Cerebellar nuclear complex (tissue), 1 donor: ENCODE data around the gene GDF3.
"Not testable (repeated sequence)": the region's sequence is repeated elsewhere in the genome, so short reads cannot be mapped to it uniquely, and the experiment has no call there.

Experiments used
- DNase-seq, 2 experiments: peaks; one replicate each; lab custom pipeline; 2025; lab: John Stamatoyannopoulos, UW

GDF3 gene

DNA sequence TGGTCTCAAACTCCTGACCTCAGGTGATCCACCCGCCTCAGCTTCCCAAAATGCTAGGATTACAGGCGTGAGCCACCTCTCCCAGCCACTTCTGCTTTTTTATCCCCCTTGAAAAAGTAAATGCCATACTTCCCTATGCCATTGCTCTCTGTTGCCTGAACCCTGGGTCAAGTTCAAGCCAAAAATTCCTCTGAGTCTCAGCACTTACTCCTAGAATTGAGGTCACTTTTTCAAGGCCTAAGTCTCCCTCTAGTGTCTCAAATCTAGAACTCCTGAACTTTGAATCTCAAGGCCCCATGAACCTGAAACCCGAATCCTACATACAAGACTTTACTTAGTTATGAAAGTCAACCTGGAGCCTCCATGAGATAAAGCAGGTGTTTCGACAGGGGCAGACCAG lies 28.4 kb downstream of the GDF3 start:
- DNase-seq, result no peak

DNA sequence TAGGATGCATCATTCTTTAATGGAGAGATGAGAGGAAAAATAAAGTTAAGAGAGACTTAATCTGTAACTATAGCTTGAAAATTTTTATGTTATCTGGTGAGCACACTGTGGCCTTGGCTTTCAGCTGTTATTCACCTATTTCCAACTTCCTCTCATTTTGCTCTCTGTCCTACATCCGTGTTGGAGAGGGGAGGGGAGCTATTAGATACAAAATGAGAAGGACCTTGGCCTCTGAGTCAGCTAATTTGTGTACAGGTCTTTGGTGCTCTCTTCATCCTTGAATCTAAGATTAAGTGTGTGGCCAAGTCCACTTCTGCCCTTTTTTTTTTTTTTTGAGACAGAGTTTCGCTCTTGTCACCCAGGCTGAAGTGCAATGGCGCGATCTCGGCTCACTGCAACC lies 29.0 kb downstream of the GDF3 start:
- no peak for DNase-seq

DNA sequence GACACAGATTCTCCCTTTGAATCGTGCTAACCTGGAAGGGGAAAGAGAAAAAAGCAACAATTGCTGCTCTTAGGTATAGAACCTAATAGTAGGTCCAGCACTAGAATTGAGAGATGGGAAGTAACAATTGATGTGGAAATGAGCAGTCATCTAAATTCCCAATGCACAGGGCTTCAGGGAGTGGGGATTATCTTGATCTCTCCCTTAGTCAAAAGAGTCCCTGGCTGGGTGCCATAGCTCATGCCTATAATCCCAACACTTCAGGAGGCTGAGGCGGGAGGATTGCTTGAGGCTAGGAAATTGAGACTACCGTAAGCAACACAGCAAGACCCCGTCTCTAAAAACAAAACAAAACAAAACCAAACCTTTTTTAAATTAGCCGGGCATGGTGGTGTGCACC lies 33.8 kb downstream of the GDF3 start:
- no peak for DNase-seq

DNA sequence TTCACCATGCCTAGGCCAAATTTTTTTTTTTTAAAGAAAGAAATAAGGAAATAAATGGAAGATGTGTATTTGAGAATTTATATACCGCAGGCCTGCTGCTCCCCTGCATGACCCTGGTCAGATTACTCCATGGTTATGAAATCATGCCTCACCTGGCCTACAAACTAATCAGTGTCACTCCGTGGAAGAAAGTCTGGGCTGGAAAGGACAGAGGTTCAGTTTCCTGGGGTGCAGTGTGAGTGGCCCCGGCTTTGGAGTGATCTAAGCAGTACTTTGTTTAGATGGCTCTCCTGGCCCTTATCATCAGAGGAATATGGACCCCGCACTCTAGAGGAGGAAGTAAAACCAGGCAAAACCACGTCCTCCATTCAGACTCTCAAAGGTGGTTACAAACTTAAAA lies 39.5 kb downstream of the GDF3 start:
- DNase-seq, result no peak

DNA sequence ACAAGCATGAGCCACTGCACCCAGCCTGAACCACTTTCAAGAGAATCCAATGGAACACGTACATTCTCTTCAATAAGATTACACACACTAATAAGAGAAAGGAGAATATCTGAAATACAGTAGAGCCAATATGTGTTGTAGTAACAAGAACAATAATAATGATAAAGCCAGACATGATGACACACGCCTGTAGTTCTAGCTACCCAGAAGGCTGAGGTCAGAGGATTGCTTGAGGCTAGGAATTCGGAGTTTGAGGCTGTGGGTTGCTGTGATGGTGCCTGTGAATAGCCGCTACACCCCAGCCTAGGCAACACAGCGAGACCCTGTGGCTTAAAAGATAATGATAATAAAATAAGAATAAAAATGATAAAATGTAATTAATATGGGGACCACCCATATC lies 45.5 kb downstream of the GDF3 start:
- DNase-seq, result no peak

DNA sequence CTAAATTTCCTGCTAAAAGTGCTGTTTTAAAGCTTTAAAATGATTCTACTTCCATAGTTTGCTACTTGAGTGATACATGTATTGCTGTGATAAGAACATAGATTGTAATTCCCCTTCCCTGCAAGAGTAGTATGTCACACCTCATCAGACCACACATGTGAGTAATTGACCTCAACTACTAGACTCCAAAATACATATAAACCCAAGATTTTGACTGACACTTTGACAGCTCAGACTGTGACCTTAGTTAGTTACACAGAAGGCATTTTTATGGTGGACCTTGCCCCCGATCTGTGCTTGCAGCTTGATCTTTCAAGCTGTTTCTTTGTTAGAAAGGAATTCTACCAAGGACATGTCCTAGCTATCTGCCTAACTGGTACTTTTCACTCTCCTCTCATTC lies 48.5 kb downstream of the GDF3 start:
- no peak for DNase-seq

DNA sequence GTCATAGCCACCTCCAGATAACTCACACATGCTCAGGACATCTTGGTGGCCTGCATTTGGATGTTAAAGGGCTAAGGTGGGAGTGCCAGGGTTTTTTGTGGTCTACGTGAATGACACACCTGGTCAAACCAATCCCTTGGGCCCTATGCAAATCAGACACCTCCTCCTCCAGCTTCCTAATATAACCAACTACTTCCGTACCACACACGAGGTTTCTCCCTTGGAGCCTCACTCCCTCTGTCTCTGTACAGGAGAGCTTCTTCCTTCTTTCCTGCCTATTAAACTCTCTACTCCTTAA lies 49.4 kb downstream of the GDF3 start:
- no peak for DNase-seq

DNA sequence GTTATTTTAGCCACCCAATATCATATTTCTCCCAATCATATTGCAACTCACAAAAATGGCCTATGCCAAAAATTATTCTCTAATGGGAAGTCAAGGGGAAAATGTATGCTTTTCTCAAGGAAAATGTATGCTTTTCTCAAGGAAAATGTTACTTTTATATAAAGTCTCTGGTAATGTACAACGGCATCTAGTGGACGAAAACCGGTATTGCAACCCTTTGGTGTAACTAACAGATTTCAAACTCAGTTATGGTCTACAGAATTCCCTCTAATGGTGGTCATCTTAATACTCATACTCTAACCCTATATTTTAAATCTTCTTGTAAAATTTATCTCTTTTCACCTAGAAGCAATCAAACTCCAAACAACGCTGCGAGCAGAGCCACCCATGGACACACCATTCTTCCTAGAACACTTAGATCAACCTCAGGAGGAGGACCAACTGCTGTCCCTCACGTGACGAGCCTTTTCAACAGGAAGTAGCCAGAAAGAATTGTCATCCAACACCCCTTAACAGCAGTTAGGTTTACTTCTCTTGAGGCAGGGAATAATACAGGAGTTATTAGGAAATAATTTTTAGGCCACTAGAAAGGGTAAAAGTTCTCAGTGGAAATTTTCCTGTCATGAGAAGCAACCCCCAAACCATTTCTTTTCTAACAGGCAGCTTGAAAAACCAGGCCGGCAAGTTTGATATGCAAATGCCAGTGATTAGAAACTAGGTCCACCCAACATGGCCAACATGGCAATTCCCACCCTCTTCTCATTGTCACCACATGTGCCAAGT lies 50.0 kb downstream of the GDF3 start:
- no peak for DNase-seq

DNA sequence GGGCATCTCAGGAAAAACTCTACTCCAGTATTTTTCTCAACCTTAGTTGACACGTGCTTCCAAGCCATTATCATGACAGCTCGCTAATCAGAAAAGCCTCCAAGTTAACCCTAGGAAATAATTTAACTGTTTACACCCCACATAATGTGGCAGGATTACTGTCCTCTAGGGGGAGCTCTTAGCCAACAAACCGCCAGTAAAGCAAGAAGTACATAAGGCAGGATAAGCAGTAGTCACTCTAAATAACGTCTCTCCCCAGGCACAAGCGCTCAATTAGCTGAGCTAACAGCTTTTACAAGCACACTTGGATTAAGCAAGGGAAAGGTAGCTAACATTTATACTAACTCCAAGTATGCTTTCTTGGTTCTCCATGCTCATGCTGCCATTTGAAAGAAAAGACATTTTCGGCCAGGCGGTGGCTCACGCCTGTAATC lies 52.7 kb downstream of the GDF3 start:
- DNase-seq, result no peak

DNA sequence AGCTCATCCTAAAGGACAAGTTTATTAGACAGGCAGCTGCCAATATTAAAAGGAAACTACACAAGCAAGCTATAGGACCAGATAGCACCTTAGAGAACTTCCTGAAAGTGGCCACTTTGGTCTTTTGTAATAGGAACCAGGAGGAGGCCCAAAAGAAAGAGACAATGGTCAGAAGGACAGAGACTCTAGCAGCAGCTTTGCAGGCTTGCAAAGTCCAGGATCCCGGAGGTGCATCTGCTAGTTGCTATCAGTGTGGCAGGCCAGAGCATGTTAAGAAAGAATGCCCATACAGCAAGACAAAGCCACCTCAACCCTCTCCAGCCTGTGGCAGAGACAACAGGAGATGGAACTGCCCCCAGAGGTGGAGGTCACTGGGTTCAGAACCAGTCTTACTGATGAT lies 53.3 kb downstream of the GDF3 start:
- DNase-seq, result no peak

DNA sequence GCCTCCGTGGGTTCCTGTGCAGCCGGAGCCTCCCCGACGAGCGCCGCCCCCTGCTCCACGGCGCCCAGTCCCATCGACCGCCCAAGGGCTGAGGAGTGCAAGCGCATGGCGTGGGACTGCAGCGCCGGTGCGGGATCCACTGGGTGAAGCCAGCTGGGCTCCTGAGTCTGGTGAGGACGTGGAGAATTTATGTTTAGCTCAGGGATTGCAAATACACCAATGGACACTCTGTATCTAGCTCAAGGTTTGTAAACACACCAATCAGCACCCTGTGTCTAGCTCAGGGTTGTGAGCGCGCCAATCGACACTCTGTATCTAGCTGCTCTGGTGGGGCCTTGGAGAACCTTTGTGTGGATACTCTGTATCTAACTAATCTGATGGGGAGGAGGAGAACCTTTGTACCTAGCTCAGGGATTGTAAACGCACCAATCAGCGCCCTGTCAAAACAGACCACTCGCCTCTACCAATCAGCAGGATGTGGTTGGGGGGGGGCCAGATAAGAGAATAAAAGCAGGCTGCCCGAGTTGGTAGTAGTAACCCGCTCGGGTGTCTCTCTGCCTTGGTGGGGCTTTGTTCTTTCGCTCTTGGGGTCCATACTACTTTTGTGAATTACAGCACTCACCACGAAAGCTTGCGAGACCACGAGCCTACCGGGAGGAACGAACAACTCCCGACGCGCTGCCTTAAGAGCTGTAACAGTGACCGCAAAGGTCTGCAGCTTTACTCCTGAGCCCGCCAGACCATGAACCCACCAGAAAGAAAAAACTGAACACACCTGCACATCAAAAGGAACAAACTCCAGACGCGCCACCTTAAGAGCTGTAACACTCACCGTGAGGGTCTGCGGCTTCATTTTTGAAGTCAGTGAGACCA lies 55.2 kb downstream of the GDF3 start:
- DNase-seq, result not testable (repeated sequence)
